KMS-11 (cell line): Measurements from ENCODE around the gene C16orf82.

Experiments used
- H2AFZ ChIP-seq: fragments of 200-600 bp; sonication (generic); 2 replicates; pipeline ENCODE4 v1.6.1; 2016; ENCODE audit warnings: antibody characterized with exemption, mixed run types, low read depth
- H3K27ac ChIP-seq: fragments of 200-600 bp; sonication (generic); 2 replicates; pipeline ENCODE4 v1.6.1; 2016; ENCODE audit warnings: mild to moderate bottlenecking, mixed run types
- H3K27me3 ChIP-seq: fragments of 200-600 bp; sonication (generic); 2 replicates; pipeline ENCODE4 v1.6.1; 2017; ENCODE audit warnings: mild to moderate bottlenecking, low read depth, mixed run types, moderate library complexity; ENCODE audit not compliant: insufficient read depth
- H3K36me3 ChIP-seq: fragments of 200-600 bp; sonication (generic); 2 replicates; pipeline ENCODE4 v1.6.1; 2017; ENCODE audit warnings: mild to moderate bottlenecking, mixed run types; ENCODE audit not compliant: insufficient read depth
- H3K4me1 ChIP-seq: fragments of 200-600 bp; sonication (generic); 2 replicates; pipeline ENCODE4 v1.6.1; 2016; ENCODE audit warnings: mild to moderate bottlenecking, low read depth, mixed run types; ENCODE audit not compliant: poor library complexity, severe bottlenecking
- H3K4me2 ChIP-seq: fragments of 200-600 bp; sonication (generic); 2 replicates; pipeline ENCODE4 v1.7.0; 2016; ENCODE audit warnings: mild to moderate bottlenecking, mixed run types
- H3K4me3 ChIP-seq: fragments of 200-600 bp; sonication (generic); IDR thresholded peaks from 2 replicates; pipeline ENCODE4 v1.6.1; 2017; ENCODE audit warnings: low read depth, low read length, mixed read lengths; ENCODE audit not compliant: insufficient read depth
- H3K79me2 ChIP-seq: fragments of 200-600 bp; sonication (generic); 2 replicates; pipeline ENCODE4 v1.6.1; 2016; ENCODE audit warnings: low read depth, mixed run types; ENCODE audit not compliant: insufficient read depth
- H3K9ac ChIP-seq: fragments of 200-600 bp; sonication (generic); 2 replicates; pipeline ENCODE4 v1.6.1; 2016; ENCODE audit warnings: mild to moderate bottlenecking, mixed run types
- H4K20me1 ChIP-seq: fragments of 200-600 bp; sonication (generic); 2 replicates; pipeline ENCODE4 v1.6.1; 2016; ENCODE audit warnings: mild to moderate bottlenecking, mixed run types; ENCODE audit not compliant: insufficient read depth
- CTCF ChIP-seq: fragments of 200-600 bp; sonication (generic); conservative IDR thresholded peaks from 2 replicates; pipeline ENCODE4 v1.6.1; 2017; ENCODE audit warnings: low read depth, mild to moderate bottlenecking, antibody characterized with exemption, low read length, moderate library complexity, mixed read lengths

The C16orf82 gene

GRCh38 chr16:27111486-27111885 is 44.8 kb downstream of the C16orf82 start:
- Histone ChIP-seq H3K79me2 (no peaks in the 10 kb centered on the region), H3K27me3 (no peaks in the 10 kb centered on the region), H3K9ac (no peak overlapping the region), H3K4me1 (no peaks in the 10 kb centered on the region), H3K27ac (no peak overlapping the region), H3K36me3 (no peaks in the 10 kb centered on the region), H3K4me2 (no peak overlapping the region), H3K4me3 (no peak overlapping the region), H4K20me1 (no peaks in the 10 kb centered on the region), H2AFZ (no peak overlapping the region)
- no peak for TF ChIP-seq CTCF

GRCh38 chr16:27112093-27112811 is 45.5 kb downstream of the C16orf82 start:
- Histone ChIP-seq H3K36me3 (no peaks in the 10 kb centered on the region), H3K4me1 (no peaks in the 10 kb centered on the region), H4K20me1 (no peaks in the 10 kb centered on the region), H3K4me2 (no peak overlapping the region), H3K27ac (no peak overlapping the region), H2AFZ (no peak overlapping the region), H3K9ac (no peak overlapping the region), H3K27me3 (no peaks in the 10 kb centered on the region), H3K4me3 (no peak overlapping the region), H3K79me2 (no peaks in the 10 kb centered on the region)
- TF ChIP-seq CTCF: no peak

- Histone ChIP-seq H3K4me1 (no peaks in the 10 kb centered on the region), H3K4me3 (no peak overlapping the region)
Observed at GRCh38 chr16:27113341-27113841, 46.7 kb downstream of the C16orf82 start.

GRCh38 chr16:27114006-27114405 is 47.3 kb downstream of the C16orf82 start:
- no peak overlapping the region for H3K27ac ChIP-seq
- no peak overlapping the region for H3K9ac ChIP-seq
- no peaks in the 10 kb centered on the region for H3K79me2 ChIP-seq
- H3K36me3 ChIP-seq: no peaks in the 10 kb centered on the region
- no peaks in the 10 kb centered on the region for H4K20me1 ChIP-seq
- no peaks in the 10 kb centered on the region for H3K27me3 ChIP-seq
- TF ChIP-seq CTCF: no peak
- no peak overlapping the region for H3K4me3 ChIP-seq
- H2AFZ ChIP-seq: no peak overlapping the region
- H3K4me2 ChIP-seq: no peak overlapping the region
- no peaks in the 10 kb centered on the region for H3K4me1 ChIP-seq

More at GRCh38 chr16:27113341-27113841, 46.7 kb downstream of the C16orf82 start:
- H3K27me3 ChIP-seq: no peaks in the 10 kb centered on the region
- H3K9ac ChIP-seq: no peak overlapping the region
- no peak for TF ChIP-seq CTCF
- no peak overlapping the region for H3K27ac ChIP-seq
- no peaks in the 10 kb centered on the region for H4K20me1 ChIP-seq
- H2AFZ ChIP-seq: no peak overlapping the region
- H3K79me2 ChIP-seq: no peaks in the 10 kb centered on the region
- no peak overlapping the region for H3K4me2 ChIP-seq
- no peaks in the 10 kb centered on the region for H3K36me3 ChIP-seq
